Dermis blood vessel endothelial cell (primary cell): ENCODE data around the gene BIK. TPM values are rescaled to one million over a fixed set of nuclear protein-coding genes. Genes with fewer than 3 reads are reported as not detected.
A peak's percentile ranks its signal among the peaks of the same experiment; 100 is the strongest.
"Not testable (repeated sequence)": the region's sequence is repeated elsewhere in the genome, so short reads cannot be mapped to it uniquely, and the experiment has no call there.

ENCODE experiments used
- DNase-seq: peaks from one replicate; pipeline ENCODE4 v3.0.0; 2010
- total RNA-seq: library from RNA; depleted of rRNA; stranded (reverse); fragments of >200 nt; gene quantifications from 2 replicates; pipeline ENCODE4 v1.2.3, GENCODE V29; 2014

The BIK gene
- total RNA-seq, 1 donor from 2014 or later, result 1.9 TPM

GRCh38 chr22:43104950-43105349 is 5.6 kb upstream of the BIK start:
- DNase-seq, result not testable (repeated sequence)

- DNase-seq, result no peak
Measured at GRCh38 chr22:43106302-43106701, 4.2 kb upstream of the BIK start.

GRCh38 chr22:43109511-43109910 is 1.0 kb upstream of the BIK start:
- DNase-seq, result no peak

GRCh38 chr22:43109921-43110443 is 568 bp upstream of the BIK start:
- no peak for DNase-seq

- DNase-seq, result no peak
Measured at GRCh38 chr22:43110927-43111623, 525 bp downstream of the BIK start.

GRCh38 chr22:43113526-43114251 is 3.1 kb downstream of the BIK start:
- peak; percentile 34 for DNase-seq

- no peak for DNase-seq
Measured at GRCh38 chr22:43114958-43115357, 4.4 kb downstream of the BIK start.

GRCh38 chr22:43116932-43117331 is 6.4 kb downstream of the BIK start:
- DNase-seq, result no peak

GRCh38 chr22:43118024-43118849 is 7.7 kb downstream of the BIK start:
- no peak for DNase-seq

- DNase-seq, result no peak
Measured at GRCh38 chr22:43118953-43119458, 8.5 kb downstream of the BIK start.

- peak; percentile 62 for DNase-seq
Measured at GRCh38 chr22:43126501-43127165, 16.1 kb downstream of the BIK start.

- no peak for DNase-seq
Measured at GRCh38 chr22:43127166-43127908, 16.8 kb downstream of the BIK start.

- DNase-seq, result no peak
Measured at GRCh38 chr22:43128116-43128515, 17.6 kb downstream of the BIK start.

GRCh38 chr22:43128928-43129424 is 18.4 kb downstream of the BIK start:
- DNase-seq, result no peak

GRCh38 chr22:43129426-43130425 is 19.2 kb downstream of the BIK start:
- no peak for DNase-seq

GRCh38 chr22:43131773-43132501 is 21.4 kb downstream of the BIK start:
- DNase-seq, result peak; percentile 57

- DNase-seq, result no peak
Measured at GRCh38 chr22:43133401-43133800, 22.9 kb downstream of the BIK start.

GRCh38 chr22:43134553-43134952 is 24.0 kb downstream of the BIK start:
- DNase-seq, result no peak

- DNase-seq, result no peak
Measured at GRCh38 chr22:43135565-43135964, 25.0 kb downstream of the BIK start.
